ENCODE measurements around the gene ACOT13. TPM values are rescaled to one million over a fixed set of nuclear protein-coding genes. Genes with fewer than 3 reads are reported as not detected.

The ACOT13 gene
- total RNA-seq, 3 donors from 2014 or later (not counting 1 experiment from before 2014, with no cell fraction given), result 3.2 to 4.3 (median 4.2) TPM

- H3K36me3 Mint-ChIP-seq, result peaks cover 5% of the 10 kb centered on the region
- no peaks in the 10 kb centered on the region for H3K36me3 ChIP-seq (ENCODE audit: control insufficient read depth, insufficient read depth, low read length)
Measured at GRCh38 chr6:24686946-24687345, 20.1 kb downstream of the ACOT13 start.

GRCh38 chr6:24689964-24690363, 23.1 kb downstream of the ACOT13 start:
- 100% methylated on average over 2 of the region's 2 CpGs for WGBS (ENCODE audit: insufficient coverage)
- Mint-ChIP-seq H3K27ac (no peak overlapping the region), H3K4me1 (peaks cover 0 to 5% of the 10 kb centered on the region in 2 donors), H3K9me3 (no peaks in the 10 kb centered on the region), H3K4me3 (no peak overlapping the region), H3K27me3 (ENCODE audit: low read depth in 2 of 2) (no peaks in the 10 kb centered on the region), H3K36me3 (peaks cover 5% of the 10 kb centered on the region)
- TF ChIP-seq CTCF (IDR thresholded peaks at IDR 0.05), result no peak
- ATAC-seq (no peak), DNase-seq (no peak)
- H3K4me1 ChIP-seq (ENCODE audit: control insufficient read depth, insufficient read depth, low read length), result no peaks in the 10 kb centered on the region
- H3K27me3 ChIP-seq (ENCODE audit: control insufficient read depth, insufficient read depth, low read length), result no peaks in the 10 kb centered on the region
- no peaks in the 10 kb centered on the region for H3K36me3 ChIP-seq (ENCODE audit: control insufficient read depth, insufficient read depth, low read length)
- no peaks in the 10 kb centered on the region for H3K9me3 ChIP-seq (ENCODE audit: control insufficient read depth, insufficient read depth, low read length)
- intact Hi-C loops (cut with micrococcal nuclease), result no loop called here
- no peak overlapping the region for H3K27ac ChIP-seq (ENCODE audit: low read length)
- H3K4me3 ChIP-seq (ENCODE audit: low read length), result no peak overlapping the region

More at GRCh38 chr6:24686946-24687345, 20.1 kb downstream of the ACOT13 start:
- no peak for TF ChIP-seq CTCF (IDR thresholded peaks at IDR 0.05)
- H3K9me3 Mint-ChIP-seq, result no peaks in the 10 kb centered on the region
- WGBS (ENCODE audit: insufficient coverage), result 92% methylated on average over 4 of the region's 4 CpGs
- H3K4me3 ChIP-seq (ENCODE audit: low read length), result no peak overlapping the region
- no peaks in the 10 kb centered on the region for H3K4me1 Mint-ChIP-seq
- H3K9me3 ChIP-seq (ENCODE audit: control insufficient read depth, insufficient read depth, low read length), result no peaks in the 10 kb centered on the region
- no peak overlapping the region for H3K27ac Mint-ChIP-seq
- no peaks in the 10 kb centered on the region for H3K27me3 ChIP-seq (ENCODE audit: control insufficient read depth, insufficient read depth, low read length)
- H3K27me3 Mint-ChIP-seq (ENCODE audit: low read depth in 2 of 2), result no peaks in the 10 kb centered on the region
- intact Hi-C loops (cut with micrococcal nuclease), result no loop called here
- H3K4me3 Mint-ChIP-seq, result no peak overlapping the region
- DNase-seq (no peak), ATAC-seq (no peak)
- H3K27ac ChIP-seq (ENCODE audit: low read length), result no peak overlapping the region
- no peaks in the 10 kb centered on the region for H3K4me1 ChIP-seq (ENCODE audit: control insufficient read depth, insufficient read depth, low read length)

GRCh38 chr6:24690593-24690992, 23.7 kb downstream of the ACOT13 start:
- no peaks in the 10 kb centered on the region for H3K36me3 ChIP-seq (ENCODE audit: control insufficient read depth, insufficient read depth, low read length)
- H3K4me3 ChIP-seq (ENCODE audit: low read length), result no peak overlapping the region
- intact Hi-C loops (cut with micrococcal nuclease), result no loop called here
- Mint-ChIP-seq H3K4me3 (no peak overlapping the region), H3K4me1 (peaks cover 4 to 9% of the 10 kb centered on the region in 2 donors), H3K9me3 (no peaks in the 10 kb centered on the region), H3K27me3 (ENCODE audit: low read depth in 2 of 2) (no peaks in the 10 kb centered on the region), H3K27ac (no peak overlapping the region), H3K36me3 (peaks cover 5% of the 10 kb centered on the region)
- TF ChIP-seq CTCF (IDR thresholded peaks at IDR 0.05), result no peak
- no peaks in the 10 kb centered on the region for H3K9me3 ChIP-seq (ENCODE audit: control insufficient read depth, insufficient read depth, low read length)
- H3K27me3 ChIP-seq (ENCODE audit: control insufficient read depth, insufficient read depth, low read length), result no peaks in the 10 kb centered on the region
- no peak for ATAC-seq
- no peak for DNase-seq
- WGBS (ENCODE audit: insufficient coverage), result 77% methylated on average over 1 of the region's 1 CpG
- no peaks in the 10 kb centered on the region for H3K4me1 ChIP-seq (ENCODE audit: control insufficient read depth, insufficient read depth, low read length)
- no peak overlapping the region for H3K27ac ChIP-seq (ENCODE audit: low read length)

GRCh38 chr6:24691550-24691949, 24.7 kb downstream of the ACOT13 start:
- ATAC-seq (no peak), DNase-seq (no peak)
- H3K4me3 ChIP-seq (ENCODE audit: low read length), result no peak overlapping the region
- Mint-ChIP-seq H3K27me3 (ENCODE audit: low read depth in 2 of 2) (no peaks in the 10 kb centered on the region), H3K36me3 (peaks cover 5% of the 10 kb centered on the region), H3K27ac (no peak overlapping the region), H3K4me1 (peaks cover 5 to 11% of the 10 kb centered on the region in 2 donors), H3K9me3 (no peaks in the 10 kb centered on the region), H3K4me3 (no peak overlapping the region)
- no peaks in the 10 kb centered on the region for H3K9me3 ChIP-seq (ENCODE audit: control insufficient read depth, insufficient read depth, low read length)
- H3K36me3 ChIP-seq (ENCODE audit: control insufficient read depth, insufficient read depth, low read length), result no peaks in the 10 kb centered on the region
- WGBS (ENCODE audit: insufficient coverage), result 87% methylated on average over 3 of the region's 3 CpGs
- no peak overlapping the region for H3K27ac ChIP-seq (ENCODE audit: low read length)
- intact Hi-C loops (cut with micrococcal nuclease), result no loop called here
- no peak for TF ChIP-seq CTCF (IDR thresholded peaks at IDR 0.05)
- H3K27me3 ChIP-seq (ENCODE audit: control insufficient read depth, insufficient read depth, low read length), result no peaks in the 10 kb centered on the region
- no peaks in the 10 kb centered on the region for H3K4me1 ChIP-seq (ENCODE audit: control insufficient read depth, insufficient read depth, low read length)

Measured in natural killer cell (primary cell).